ENCODE measurements around the gene MRPL53. TPM values are rescaled to one million over a fixed set of nuclear protein-coding genes. Genes with fewer than 3 reads are reported as not detected.

The MRPL53 gene
- total and polyA plus RNA-seq, 2 of the 13 experiments (the other 11 are each of a cell fraction or from before 2014, with no cell fraction given) = 34.3 to 51.9 TPM

GRCh38 chr2:74488643-74489481 is 16.4 kb upstream of the MRPL53 start (continued):
- TF ChIP-seq ATF2 (CRISPR knock-in tag; IDR thresholded peaks at IDR 0.05) (0 out of 2 replicates have a peak, but pooled peaks have one; percentile 78), GMEB2 (CRISPR knock-in tag; IDR thresholded peaks at IDR 0.05; ENCODE audit: low read depth) (no peak), ZNF841 (CRISPR knock-in tag; IDR thresholded peaks at IDR 0.05; ENCODE audit: borderline replicate concordance) (peak; percentile 86), XBP1 (CRISPR knock-in tag; IDR thresholded peaks at IDR 0.05) (no peak), ZNF703 (CRISPR knock-in tag; IDR thresholded peaks at IDR 0.05; ENCODE audit: borderline replicate concordance) (no peak), ZNF547 (CRISPR knock-in tag; IDR thresholded peaks at IDR 0.05) (peak; percentile 64), TOPORS (CRISPR knock-in tag; IDR thresholded peaks at IDR 0.05) (0 out of 2 replicates have a peak, but pooled peaks have one; percentile 61), ZNF33B (CRISPR knock-in tag; IDR thresholded peaks at IDR 0.05) (peak; percentile 38; the same call in 1 of the 2 replicates), ZNF740 (CRISPR knock-in tag; IDR thresholded peaks at IDR 0.05) (no peak), DZIP1 (CRISPR knock-in tag; IDR thresholded peaks at IDR 0.05) (no peak), ZNF770 (CRISPR knock-in tag; IDR thresholded peaks at IDR 0.05) (peak; percentile 88; the same call in 1 of the 2 replicates), RNF2 (conservative IDR thresholded peaks at IDR 0.05; ENCODE audit: low read depth) (no peak), ZNF619 (CRISPR knock-in tag; IDR thresholded peaks at IDR 0.05) (peak; percentile 67; the same call in 1 of the 2 replicates), DPF2 (CRISPR knock-in tag; IDR thresholded peaks at IDR 0.05; ENCODE audit: borderline replicate concordance, low read depth) (peak; percentile 83), XRCC5 (optimal IDR thresholded peaks at IDR 0.05; ENCODE audit: low read length) (no peak), POGZ (CRISPR knock-in tag; IDR thresholded peaks at IDR 0.05) (0 out of 2 replicates have a peak, but pooled peaks have one; percentile 46), USF2 (IDR thresholded peaks at IDR 0.05; ENCODE audit: low read depth, low read length) (no peak), USF2 (CRISPR knock-in tag; IDR thresholded peaks at IDR 0.05; ENCODE audit: borderline replicate concordance) (no peak)

Data from HepG2 (cell line).